Trophoblast cell (in vitro differentiated cells and primary cell): ENCODE data around the gene NET1. TPM values are rescaled to one million over a fixed set of nuclear protein-coding genes. Genes with fewer than 3 reads are reported as not detected.

Experiments
- DNase-seq, 2 donors: peaks; one replicate each; pipeline ENCODE4 v3.0.0-alpha.2; 2016
- H2AFZ ChIP-seq: 2 replicates; pipeline ENCODE4 v1.6.1; 2013; ENCODE audit warnings: low read length, moderate library complexity, mild to moderate bottlenecking; ENCODE audit not compliant: insufficient read depth, poor library complexity
- H2AK5ac ChIP-seq: 2 replicates; pipeline ENCODE4 v1.6.1; 2013; ENCODE audit warnings: mild to moderate bottlenecking, low read length
- H2BK120ac ChIP-seq: 2 replicates; pipeline ENCODE4 v1.6.1; 2013; ENCODE audit warnings: low read length, mild to moderate bottlenecking, moderate library complexity; ENCODE audit not compliant: insufficient read depth, poor library complexity
- H2BK12ac ChIP-seq: 2 replicates; pipeline ENCODE4 v1.6.1; 2013; ENCODE audit warnings: mild to moderate bottlenecking, low read length, moderate library complexity
- H2BK5ac ChIP-seq: 2 replicates; pipeline ENCODE4 v1.6.1; 2013; ENCODE audit warnings: low read length, low read depth, moderate library complexity, mild to moderate bottlenecking; ENCODE audit not compliant: poor library complexity
- H3K14ac ChIP-seq: 2 replicates; pipeline ENCODE4 v1.6.1; 2013; ENCODE audit warnings: mild to moderate bottlenecking, low read length
- H3K18ac ChIP-seq: 2 replicates; pipeline ENCODE4 v1.6.1; 2013; ENCODE audit warnings: mild to moderate bottlenecking, low read length
- H3K23ac ChIP-seq: 2 replicates; pipeline ENCODE4 v1.6.1; 2013; ENCODE audit warnings: low read length
- H3K27ac ChIP-seq: 2 replicates; pipeline ENCODE4 v1.5.1; 2013; ENCODE audit warnings: low read depth, mild to moderate bottlenecking, inconsistent platforms, low read length, moderate library complexity
- H3K27me3 ChIP-seq: 2 replicates; pipeline ENCODE4 v1.6.1; 2013; ENCODE audit warnings: inconsistent platforms, mild to moderate bottlenecking, low read length, moderate library complexity; ENCODE audit not compliant: insufficient read depth
- H3K36me3 ChIP-seq, 2 experiments: 1 replicate in 1 of 2; 2 replicates in 1 of 2; pipeline ENCODE4 v1.6.1; 2013; ENCODE audit warnings: low read length in 2 of 2, mild to moderate bottlenecking in 2 of 2, moderate library complexity in 1 of 2; ENCODE audit not compliant: insufficient read depth in 2 of 2, control insufficient read depth in 1 of 2
- H3K4ac ChIP-seq: 2 replicates; pipeline ENCODE4 v1.6.1; 2013; ENCODE audit warnings: low read depth, mild to moderate bottlenecking, low read length, moderate library complexity
- H3K4me1 ChIP-seq, 2 experiments: 1 replicate in 1 of 2; 2 replicates in 1 of 2; pipeline ENCODE4 v1.6.1; 2013; ENCODE audit warnings: low read length in 2 of 2, mild to moderate bottlenecking in 2 of 2, moderate library complexity in 1 of 2; ENCODE audit not compliant: insufficient read depth in 2 of 2, control insufficient read depth in 1 of 2
- H3K4me2 ChIP-seq: 2 replicates; pipeline ENCODE4 v1.6.1; 2013; ENCODE audit warnings: inconsistent platforms, mild to moderate bottlenecking, low read length, moderate library complexity
- H3K4me3 ChIP-seq: 2 replicates; pipeline ENCODE4 v1.5.1; 2013; ENCODE audit warnings: mild to moderate bottlenecking, low read depth, low read length, inconsistent platforms
- H3K79me1 ChIP-seq: one replicate; pipeline ENCODE4 v1.6.1; 2013; ENCODE audit warnings: low read length
- H3K79me2 ChIP-seq: 2 replicates; pipeline ENCODE4 v1.6.1; 2013; ENCODE audit warnings: low read length, mild to moderate bottlenecking; ENCODE audit not compliant: control insufficient read depth, insufficient read depth, poor library complexity
- H3K9ac ChIP-seq: 2 replicates; pipeline ENCODE4 v1.6.1; 2013; ENCODE audit warnings: mild to moderate bottlenecking, low read length
- H3K9me3 ChIP-seq: 2 replicates; pipeline ENCODE4 v1.6.1; 2013; ENCODE audit warnings: low read depth, mild to moderate bottlenecking, control low read depth, inconsistent platforms, low read length; ENCODE audit not compliant: insufficient read depth
- H4K12ac ChIP-seq: 2 replicates; pipeline ENCODE4 v1.6.1; 2013; ENCODE audit warnings: low read depth, mild to moderate bottlenecking, low read length, moderate library complexity
- H4K8ac ChIP-seq: 2 replicates; pipeline ENCODE4 v1.6.1; 2013; ENCODE audit warnings: low read depth, mild to moderate bottlenecking, low read length, moderate library complexity
- H4K91ac ChIP-seq: one replicate; pipeline ENCODE4 v1.6.1; 2013; ENCODE audit warnings: low read depth, mild to moderate bottlenecking, low read length, moderate library complexity
- WGBS: extraction: QIAGEN DNeasy Blood & Tissue Kit; methylation state at CpG from one replicate; pipeline ENCODE4 v1.1.7; 2013; ENCODE audit warnings: missing lambda C conversion rate; ENCODE audit not compliant: insufficient read length, insufficient coverage; ENCODE audit errors: extremely low coverage; 5-methylcytosine and 5-hydroxymethylcytosine counted together
- polyA plus RNA-seq: library from polyadenylated mRNA; stranded (reverse); fragments of 200-250 nt; gene quantifications from 2 replicates; pipeline ENCODE4 v1.2.3, GENCODE V29; 2013

NET1 gene, protein sequence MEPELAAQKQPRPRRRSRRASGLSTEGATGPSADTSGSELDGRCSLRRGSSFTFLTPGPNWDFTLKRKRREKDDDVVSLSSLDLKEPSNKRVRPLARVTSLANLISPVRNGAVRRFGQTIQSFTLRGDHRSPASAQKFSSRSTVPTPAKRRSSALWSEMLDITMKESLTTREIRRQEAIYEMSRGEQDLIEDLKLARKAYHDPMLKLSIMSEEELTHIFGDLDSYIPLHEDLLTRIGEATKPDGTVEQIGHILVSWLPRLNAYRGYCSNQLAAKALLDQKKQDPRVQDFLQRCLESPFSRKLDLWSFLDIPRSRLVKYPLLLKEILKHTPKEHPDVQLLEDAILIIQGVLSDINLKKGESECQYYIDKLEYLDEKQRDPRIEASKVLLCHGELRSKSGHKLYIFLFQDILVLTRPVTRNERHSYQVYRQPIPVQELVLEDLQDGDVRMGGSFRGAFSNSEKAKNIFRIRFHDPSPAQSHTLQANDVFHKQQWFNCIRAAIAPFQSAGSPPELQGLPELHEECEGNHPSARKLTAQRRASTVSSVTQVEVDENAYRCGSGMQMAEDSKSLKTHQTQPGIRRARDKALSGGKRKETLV
- polyA plus RNA-seq, result 234 and 252 TPM in 2 replicates

DNA sequence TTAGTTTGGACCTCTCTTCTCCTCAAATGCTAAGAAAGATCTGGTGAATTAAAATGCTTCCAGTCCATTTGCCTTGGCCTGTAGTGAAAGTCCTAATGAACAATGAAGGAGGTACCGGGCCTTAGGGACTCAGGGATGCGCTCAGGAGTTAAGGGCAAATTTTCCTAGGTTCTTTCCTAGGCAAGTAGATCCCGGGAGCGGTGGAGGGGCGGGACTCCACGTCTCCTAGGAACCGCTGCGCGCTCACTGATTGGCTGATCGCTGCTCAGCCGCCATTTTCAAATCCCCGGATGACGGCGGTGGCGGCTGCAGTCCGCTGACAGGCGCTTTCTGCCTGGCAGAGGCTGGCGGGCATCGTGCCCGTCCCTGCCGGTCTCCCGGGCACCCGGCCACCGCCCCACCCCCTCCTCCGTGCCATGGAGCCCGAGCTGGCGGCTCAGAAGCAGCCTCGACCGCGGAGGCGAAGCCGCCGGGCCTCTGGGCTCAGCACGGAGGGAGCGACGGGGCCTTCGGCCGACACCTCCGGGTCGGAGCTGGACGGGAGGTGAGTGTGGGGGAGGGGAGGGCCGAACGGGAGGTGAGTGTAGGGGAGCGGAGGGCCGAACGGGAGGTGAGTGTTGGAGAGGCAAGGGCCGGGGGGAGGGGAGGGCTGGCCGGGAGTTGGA is at the start of gene NET1:
Gene NET1, plus strand, starts transcription at position 281 of the 665 bp plus-strand sequence. Its CDS starts 136 bp downstream, at position 417.
- H3K79me1 ChIP-seq, result peaks cover 4% of the 10 kb centered on the region
- DNase-seq, result peak; percentile 86 to 93
- peak within 1 kb of the TSS; percentile 98 for H3K4me3 ChIP-seq
- peak within 1 kb of the TSS; percentile 45 for H2AFZ ChIP-seq
- peaks cover 0 to 8% of the 10 kb centered on the region in 2 experiments for H3K4me1 ChIP-seq
- H3K14ac ChIP-seq, result peak within 1 kb of the TSS; percentile 77
- peak within 1 kb of the TSS; percentile 63 for H3K23ac ChIP-seq
- H3K27ac ChIP-seq, result no peak within 1 kb of the TSS
- H2AK5ac ChIP-seq, result no peak within 1 kb of the TSS
- no peaks in the 10 kb centered on the region for H3K27me3 ChIP-seq
- H4K91ac ChIP-seq, result peak within 1 kb of the TSS; percentile 74
- H4K8ac ChIP-seq, result peak within 1 kb of the TSS; percentile 82
- no CpG with 5 or more reads among the region's 48 CpGs for WGBS
- H3K36me3 ChIP-seq, result no peaks in the 10 kb centered on the region
- no peak within 1 kb of the TSS for H2BK120ac ChIP-seq
- no peak within 1 kb of the TSS for H2BK12ac ChIP-seq
- H3K79me2 ChIP-seq, result peaks cover 11% of the 10 kb centered on the region
- H4K12ac ChIP-seq, result no peak within 1 kb of the TSS
- no peaks in the 10 kb centered on the region for H3K9me3 ChIP-seq
- peak within 1 kb of the TSS; percentile 84 for H3K4ac ChIP-seq
- H2BK5ac ChIP-seq, result peak within 1 kb of the TSS; percentile 33
- H3K4me2 ChIP-seq, result peak within 1 kb of the TSS; percentile 99
- H3K9ac ChIP-seq, result peak within 1 kb of the TSS; percentile 94
- H3K18ac ChIP-seq, result peak within 1 kb of the TSS; percentile 80

GRCh38 chr10:5362873-5363272 is 49.5 kb upstream of the NET1 start:
- Histone ChIP-seq H4K12ac (no peak overlapping the region), H3K79me2 (no peaks in the 10 kb centered on the region), H3K14ac (no peak overlapping the region), H2BK12ac (no peak overlapping the region), H3K4me3 (no peak overlapping the region), H3K4me1 (no peaks in the 10 kb centered on the region), H3K9ac (no peak overlapping the region), H3K4me2 (no peak overlapping the region), H3K23ac (no peak overlapping the region), H3K27me3 (no peaks in the 10 kb centered on the region), H3K9me3 (no peaks in the 10 kb centered on the region), H3K27ac (no peak overlapping the region), H2AFZ (no peak overlapping the region), H3K18ac (no peak overlapping the region), H3K36me3 (no peaks in the 10 kb centered on the region), H3K4ac (no peak overlapping the region), H2BK120ac (no peak overlapping the region), H3K79me1 (no peaks in the 10 kb centered on the region), H2AK5ac (no peak overlapping the region), H2BK5ac (no peak overlapping the region), H4K8ac (no peak overlapping the region), H4K91ac (no peak overlapping the region)
- no peak for DNase-seq

DNA sequence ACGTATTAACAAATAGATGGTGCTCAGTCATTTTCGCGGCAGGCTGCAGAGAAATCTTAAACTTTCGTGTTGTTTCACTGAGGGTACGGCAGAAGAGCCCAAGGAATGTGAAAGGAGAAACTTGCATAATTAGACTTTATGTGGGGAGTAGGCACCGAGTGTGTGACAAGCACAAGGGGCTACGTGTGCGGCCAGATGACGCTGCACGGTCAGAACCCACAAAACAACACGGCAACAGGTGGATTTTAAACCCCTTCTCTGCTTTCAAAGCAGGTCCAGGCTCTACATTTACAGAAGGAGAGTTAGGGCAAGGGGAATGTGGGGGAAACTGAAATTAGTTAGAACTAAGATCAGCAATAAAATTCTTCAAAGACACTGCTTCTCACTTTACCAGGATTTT is 48.0 kb upstream of the NET1 start:
- no peak overlapping the region for H2BK5ac ChIP-seq
- H3K36me3 ChIP-seq, result no peaks in the 10 kb centered on the region
- H3K27ac ChIP-seq, result no peak overlapping the region
- H3K9ac ChIP-seq, result no peak overlapping the region
- H3K4me2 ChIP-seq, result no peak overlapping the region
- H3K18ac ChIP-seq, result no peak overlapping the region
- H3K27me3 ChIP-seq, result no peaks in the 10 kb centered on the region
- no peaks in the 10 kb centered on the region for H3K79me2 ChIP-seq
- no CpG with 5 or more reads among the region's 11 CpGs for WGBS
- H4K8ac ChIP-seq, result no peak overlapping the region
- H4K12ac ChIP-seq, result no peak overlapping the region
- no peak overlapping the region for H2BK120ac ChIP-seq
- no peak overlapping the region for H3K14ac ChIP-seq
- no peak overlapping the region for H3K4me3 ChIP-seq
- DNase-seq, result no peak
- H2AK5ac ChIP-seq, result no peak overlapping the region
- no peak overlapping the region for H4K91ac ChIP-seq
- H3K4me1 ChIP-seq, result no peaks in the 10 kb centered on the region
- no peak overlapping the region for H3K4ac ChIP-seq
- H3K23ac ChIP-seq, result no peak overlapping the region
- H2AFZ ChIP-seq, result no peak overlapping the region
- H2BK12ac ChIP-seq, result no peak overlapping the region
- no peaks in the 10 kb centered on the region for H3K79me1 ChIP-seq
- H3K9me3 ChIP-seq, result no peaks in the 10 kb centered on the region

- Histone ChIP-seq H3K4ac (no peak within 1 kb of the TSS), H3K18ac (no peak within 1 kb of the TSS), H2BK120ac (no peak within 1 kb of the TSS), H2BK12ac (no peak within 1 kb of the TSS), H2BK5ac (no peak within 1 kb of the TSS), H4K91ac (no peak within 1 kb of the TSS), H3K79me1 (no peaks in the 10 kb centered on the region), H3K9ac (no peak within 1 kb of the TSS), H3K27ac (no peak within 1 kb of the TSS), H3K4me1 (no peaks in the 10 kb centered on the region), H3K23ac (no peak within 1 kb of the TSS), H4K12ac (no peak within 1 kb of the TSS), H3K27me3 (no peaks in the 10 kb centered on the region), H3K79me2 (no peaks in the 10 kb centered on the region), H3K14ac (no peak within 1 kb of the TSS), H3K9me3 (no peaks in the 10 kb centered on the region), H3K4me2 (no peak within 1 kb of the TSS), H3K4me3 (no peak within 1 kb of the TSS), H2AFZ (no peak within 1 kb of the TSS), H2AK5ac (no peak within 1 kb of the TSS), H4K8ac (no peak within 1 kb of the TSS), H3K36me3 (no peaks in the 10 kb centered on the region)
- DNase-seq, result no peak
- no CpG with 5 or more reads among the region's 21 CpGs for WGBS
Observed at GRCh38 chr10:5364890-5365338, 47.4 kb upstream of the NET1 start, which contains the start of gene UCN3. Gene UCN3 (plus strand): TSS chr10:5364966. CDS start chr10:5373721, 8,755 bp downstream.
